NAMALWA (cell line): ENCODE results near the gene TJAP1.

Source experiments
- DNase-seq: peaks from one replicate; pipeline ENCODE4 v3.0.0-alpha.2; 2015; ENCODE audit warnings: low spot score

TJAP1 gene

DNA sequence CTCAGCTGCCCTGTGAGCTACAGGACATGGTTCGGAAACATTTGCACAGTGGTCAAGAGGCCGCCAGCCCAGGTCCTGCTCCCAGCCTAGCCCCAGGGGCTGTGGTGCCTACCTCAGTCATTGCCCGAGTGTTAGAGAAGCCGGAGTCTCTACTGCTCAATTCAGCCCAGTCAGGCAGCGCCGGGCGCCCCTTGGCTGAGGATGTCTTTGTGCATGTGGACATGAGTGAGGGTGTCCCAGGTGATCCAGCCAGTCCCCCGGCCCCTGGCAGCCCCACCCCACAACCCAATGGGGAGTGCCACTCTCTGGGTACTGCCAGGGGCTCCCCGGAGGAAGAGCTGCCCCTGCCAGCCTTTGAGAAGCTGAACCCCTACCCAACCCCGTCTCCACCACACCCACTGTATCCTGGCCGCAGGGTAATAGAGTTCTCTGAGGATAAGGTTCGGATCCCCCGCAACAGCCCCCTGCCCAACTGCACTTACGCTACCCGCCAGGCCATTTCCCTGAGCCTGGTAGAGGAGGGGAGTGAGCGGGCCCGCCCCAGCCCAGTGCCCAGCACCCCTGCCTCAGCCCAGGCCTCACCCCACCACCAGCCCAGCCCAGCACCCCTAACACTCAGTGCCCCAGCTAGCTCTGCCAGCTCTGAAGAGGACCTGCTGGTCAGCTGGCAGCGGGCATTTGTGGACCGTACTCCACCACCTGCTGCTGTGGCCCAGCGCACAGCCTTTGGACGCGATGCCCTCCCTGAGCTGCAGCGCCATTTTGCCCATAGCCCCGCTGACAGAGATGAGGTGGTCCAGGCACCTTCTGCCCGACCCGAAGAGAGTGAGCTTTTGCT lies 27.6 kb downstream of the TJAP1 start:
- no peak for DNase-seq

- no peak for DNase-seq
These were observed 28.3 kb downstream of the TJAP1 start for GRCh38 chr6:43505718-43506117.

GRCh38 chr6:43506171-43506570 lies 28.8 kb downstream of the TJAP1 start:
- no peak for DNase-seq

DNA sequence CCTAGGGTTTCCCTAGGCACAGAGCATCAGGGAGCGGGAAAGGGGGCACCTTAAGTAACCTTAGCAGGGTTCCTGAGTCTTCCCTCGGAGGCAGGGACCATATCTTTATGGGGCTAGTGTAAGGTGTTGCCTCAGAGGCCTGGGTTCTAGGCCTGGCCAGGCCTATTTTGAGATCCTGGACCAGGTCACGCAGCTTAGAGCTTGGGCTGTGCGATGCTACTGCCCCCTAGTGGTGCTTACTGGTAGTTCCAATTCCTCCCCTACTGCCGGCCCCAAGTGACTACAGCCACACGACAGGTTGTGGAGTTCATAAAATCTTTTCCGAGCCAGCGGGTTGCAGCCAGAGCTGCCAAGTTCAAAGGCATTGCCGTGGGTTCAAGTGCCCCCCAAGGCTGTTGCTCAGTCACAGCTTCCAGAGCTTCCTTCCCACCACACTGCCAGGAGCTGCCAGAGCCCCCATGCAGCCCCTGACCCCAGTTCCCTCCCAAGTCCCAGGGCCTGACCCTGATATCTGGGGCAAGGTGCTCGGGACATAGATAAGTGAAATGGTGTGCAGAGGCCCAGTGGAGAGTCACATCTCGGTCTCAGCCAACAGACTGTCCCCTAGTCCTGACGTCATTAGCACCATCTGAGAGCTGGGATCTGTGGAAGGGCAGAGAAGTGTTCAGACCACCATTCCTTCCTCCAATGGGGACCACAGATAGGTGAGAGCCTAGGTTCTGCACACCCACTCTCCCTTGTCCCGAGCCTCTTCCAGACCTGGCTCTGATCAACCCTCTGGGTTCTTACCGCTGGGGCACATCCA lies 29.5 kb downstream of the TJAP1 start:
- peak; percentile 88 for DNase-seq

- DNase-seq: no peak
These were observed 31.2 kb downstream of the TJAP1 start for GRCh38 chr6:43508481-43509141.

DNA sequence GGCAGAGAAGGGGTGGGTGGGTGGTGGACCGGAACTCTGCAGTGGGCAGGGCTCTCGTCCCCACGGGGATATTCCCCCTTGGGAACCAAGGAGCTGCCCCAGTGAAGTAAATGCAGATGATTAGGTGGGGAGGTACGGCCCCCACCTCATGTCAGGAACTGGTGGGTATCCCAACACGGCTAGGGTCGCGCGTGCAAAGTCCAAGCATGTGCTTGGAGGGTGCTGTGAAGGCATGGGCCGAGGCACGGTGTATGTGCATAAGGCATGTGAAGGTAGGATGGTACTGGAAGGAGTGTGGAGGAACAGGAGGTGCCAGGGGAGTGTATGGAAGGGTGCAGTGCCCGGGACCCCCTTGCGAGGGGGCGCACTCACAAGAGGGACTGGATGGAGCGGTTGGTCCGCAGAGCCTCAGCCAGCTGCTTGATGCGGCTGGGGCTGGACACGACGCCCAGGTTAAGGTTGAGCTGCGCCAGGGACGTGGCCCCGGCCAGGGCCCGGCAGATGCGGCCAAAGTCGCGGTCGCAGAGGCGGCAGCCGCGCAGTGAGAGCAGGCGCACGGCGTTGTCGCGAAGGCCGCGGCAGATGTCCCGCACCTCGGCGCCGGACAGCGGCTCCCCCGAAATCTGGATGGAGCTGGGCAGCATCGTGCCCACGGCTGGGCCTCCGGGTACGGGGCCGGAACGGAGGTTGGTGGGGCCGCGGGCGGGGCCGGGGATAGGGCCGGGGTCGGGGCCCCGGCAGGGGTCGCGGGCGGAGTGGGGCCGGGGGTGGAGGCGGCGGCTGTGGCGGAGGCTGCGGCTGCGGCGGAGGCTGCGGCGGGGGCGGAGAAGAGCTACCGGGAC lies 32.0 kb downstream of the TJAP1 start:
- no peak for DNase-seq

DNA sequence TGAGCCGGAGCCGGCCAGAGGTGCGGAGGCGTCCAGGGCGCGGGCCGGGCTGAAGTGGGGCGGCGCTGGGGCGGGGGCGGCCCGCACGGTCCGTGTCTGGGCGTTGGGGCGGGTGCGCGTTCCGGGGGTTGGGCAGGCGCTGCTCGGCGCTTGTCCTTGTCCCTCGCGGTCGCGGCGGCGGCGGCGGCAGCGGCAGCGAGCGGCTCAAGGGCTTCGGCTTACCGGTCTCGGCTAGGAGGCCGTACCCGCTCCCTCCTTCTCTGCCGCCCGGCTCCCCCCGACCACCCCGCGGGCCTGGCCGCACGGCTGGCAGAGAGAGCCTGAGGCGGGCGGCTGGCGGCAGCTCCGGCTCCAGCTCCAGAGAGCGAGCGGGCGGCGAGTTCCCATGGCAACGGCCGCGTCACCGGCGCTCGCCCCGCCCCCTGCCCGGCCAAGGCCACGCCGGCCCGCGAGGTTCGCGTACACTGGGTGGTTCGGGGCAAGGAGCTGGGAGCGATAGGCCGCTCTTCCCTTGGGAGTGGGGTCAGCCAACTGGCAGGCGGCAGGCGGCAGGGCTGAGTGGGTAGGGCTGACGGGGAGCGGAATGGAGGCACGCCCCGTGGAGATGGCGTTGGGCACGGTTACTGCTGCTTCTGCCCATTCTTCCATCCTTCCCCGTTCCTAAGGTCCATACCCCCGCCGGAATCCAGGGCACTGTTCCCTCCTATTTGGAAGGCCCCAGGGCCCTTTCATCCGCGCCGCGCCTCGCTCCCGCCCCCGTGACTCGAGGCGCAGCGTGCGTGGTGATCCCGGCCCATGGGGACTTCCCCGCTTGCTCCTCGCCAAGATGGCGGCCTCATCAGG lies 32.8 kb downstream of the TJAP1 start, which contains the start of gene LRRC73:
Gene LRRC73 (minus strand): TSS at position 363 of the 843 bp plus-strand sequence. CDS start 561 bp downstream, outside the sequence.
- no peak for DNase-seq

DNA sequence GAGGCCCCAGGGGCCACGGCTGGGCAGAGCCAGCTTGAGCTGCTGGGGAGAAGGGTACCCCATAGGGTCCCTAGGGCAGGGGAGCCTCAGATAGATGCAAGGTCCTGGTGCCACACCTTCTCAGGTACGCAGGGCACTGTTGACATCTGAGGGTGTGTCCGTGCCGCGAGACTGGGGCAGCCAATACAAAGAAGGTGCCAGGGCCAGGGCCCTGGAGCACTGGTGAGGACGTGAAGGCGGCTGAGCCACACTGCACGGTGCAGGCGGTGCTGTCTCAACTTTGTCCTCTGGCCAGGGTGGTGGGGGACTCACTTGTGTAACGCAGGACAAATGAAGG lies 33.4 kb downstream of the TJAP1 start:
- DNase-seq: no peak

DNA sequence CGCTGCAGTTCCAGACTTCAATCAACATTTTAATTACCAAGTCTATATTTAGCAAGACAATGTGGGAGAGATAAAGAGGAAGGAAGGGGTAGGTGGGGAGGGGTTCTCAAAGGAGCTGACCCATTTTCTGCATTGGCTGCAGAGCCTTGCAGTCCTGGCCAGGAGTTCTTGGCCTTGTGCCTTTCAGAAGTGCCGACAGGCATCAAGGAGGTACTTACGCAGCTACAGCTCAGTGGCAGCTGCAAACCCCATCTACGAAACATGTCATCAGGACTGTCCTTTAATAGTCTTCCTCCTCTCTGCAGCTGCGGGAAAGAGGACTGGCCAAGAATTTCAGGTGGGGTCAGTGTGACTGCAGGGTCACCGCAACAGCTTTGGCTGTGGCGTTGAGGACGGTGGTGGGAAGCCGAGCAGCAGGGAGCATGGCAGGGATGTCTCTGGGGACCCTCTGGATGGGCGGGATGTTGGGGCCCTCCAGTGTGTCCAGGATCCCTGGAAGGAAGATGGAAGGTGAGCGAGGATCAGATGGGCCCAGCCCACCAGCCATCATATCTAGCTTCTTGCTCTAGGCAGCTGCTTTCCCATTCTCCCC lies 34.5 kb downstream of the TJAP1 start:
- DNase-seq: no peak

GRCh38 chr6:43515808-43516207 lies 38.4 kb downstream of the TJAP1 start:
- DNase-seq: no peak

DNA sequence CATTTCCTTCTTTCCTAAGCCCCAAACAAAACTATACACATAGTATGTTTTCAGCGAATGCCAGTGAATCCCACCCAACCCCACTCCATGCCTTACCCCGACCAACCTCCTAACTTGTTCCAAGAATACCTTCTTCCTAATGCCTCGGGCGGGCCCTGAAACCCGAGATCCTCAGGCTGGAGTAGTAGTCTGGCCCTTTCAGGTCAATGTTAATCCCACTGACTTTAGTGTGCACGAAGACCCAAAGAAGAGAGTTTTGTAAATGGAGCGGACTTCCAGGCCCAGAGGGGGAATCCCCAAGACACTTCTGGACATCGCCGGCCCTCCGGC lies 39.0 kb downstream of the TJAP1 start:
- no peak for DNase-seq

DNA sequence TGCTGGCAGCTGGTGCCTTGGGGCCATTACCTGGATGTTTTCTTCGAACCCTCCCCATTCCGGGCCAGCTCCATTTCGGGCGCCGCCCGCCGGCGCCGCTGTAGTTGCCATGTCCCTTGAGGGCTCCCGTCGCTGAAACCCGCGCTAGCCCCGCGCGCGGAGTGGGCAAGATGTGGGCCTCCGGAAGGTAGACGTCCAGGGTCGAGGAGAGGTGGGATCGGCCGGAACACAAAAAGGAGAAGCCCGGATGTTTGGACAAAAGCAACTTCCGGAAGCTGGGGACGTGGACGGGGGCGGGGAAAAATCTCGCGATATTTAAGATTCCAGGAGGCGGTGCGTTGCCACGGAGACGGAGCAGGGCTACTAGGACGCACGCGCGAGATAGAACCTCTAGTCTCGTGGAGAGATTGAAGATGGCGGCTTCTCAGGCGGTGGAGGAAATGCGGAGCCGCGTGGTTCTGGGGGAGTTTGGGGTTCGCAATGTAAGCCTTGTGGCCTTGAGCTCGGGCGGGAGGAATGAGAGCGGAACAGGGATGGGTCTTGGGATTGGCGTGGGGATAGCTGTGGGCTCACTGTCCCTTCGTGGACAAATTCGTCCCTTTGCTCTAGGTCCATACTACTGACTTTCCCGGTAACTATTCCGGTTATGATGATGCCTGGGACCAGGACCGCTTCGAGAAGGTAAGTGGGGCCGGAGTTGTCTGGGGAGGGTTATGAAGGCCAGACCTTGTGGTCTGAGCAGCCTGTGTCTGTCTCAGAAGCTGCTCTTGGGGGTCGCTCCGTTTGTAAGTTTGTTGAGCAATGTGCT lies 39.5 kb downstream of the TJAP1 start, which contains the start of the genes POLR1C and YIPF3:
Gene POLR1C (plus strand): TSS at position 393 of the 808 bp plus-strand sequence. CDS start 21 bp downstream, at position 414.
Gene YIPF3 (minus strand): TSS at position 230 of the 808 bp plus-strand sequence. CDS start 119 bp downstream, at position 111.
- peak; percentile 98 for DNase-seq

DNA sequence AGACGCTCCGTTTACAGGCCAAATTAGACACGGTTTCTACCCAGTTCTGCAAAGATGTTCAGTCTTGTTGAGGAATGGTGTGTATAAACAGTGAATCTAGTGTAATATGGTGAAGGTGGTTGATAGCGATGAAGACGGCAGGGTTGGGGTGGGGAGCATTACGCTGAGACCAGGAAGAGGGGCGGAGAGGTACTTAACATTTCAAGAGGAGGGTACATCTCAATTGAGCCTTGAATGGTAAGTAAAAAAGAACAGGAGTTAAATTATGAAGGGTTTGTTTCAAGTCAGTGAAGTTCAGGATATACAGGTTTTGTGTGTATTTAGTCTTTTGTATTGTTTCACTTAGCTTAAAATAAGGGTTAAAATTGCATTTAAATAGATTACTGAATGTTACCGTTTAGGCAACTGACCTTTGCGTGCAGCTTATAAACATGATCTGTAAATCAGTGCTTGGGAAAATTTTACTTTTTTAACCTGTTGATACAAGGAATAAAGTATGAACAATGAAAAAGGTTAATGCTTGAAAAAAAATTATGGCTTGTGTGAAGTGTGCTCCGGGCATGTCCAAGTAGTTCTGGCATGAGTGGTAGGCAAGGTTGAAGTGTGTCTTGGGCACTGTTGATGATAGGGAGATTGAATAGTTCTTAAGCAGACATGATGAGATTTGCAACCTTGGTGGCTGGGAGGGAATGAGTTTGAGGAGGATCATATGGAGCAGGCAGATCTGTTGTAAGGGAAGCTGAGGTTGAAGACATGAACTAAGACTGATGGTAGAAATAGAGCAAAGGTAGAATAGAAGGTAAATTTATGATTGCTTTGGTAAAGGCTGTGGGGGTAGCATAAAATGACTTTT lies 40.4 kb downstream of the TJAP1 start:
- peak; percentile 47 for DNase-seq

- DNase-seq: no peak
These were observed 42.7 kb downstream of the TJAP1 start for GRCh38 chr6:43520097-43520496.

GRCh38 chr6:43521836-43522235 lies 44.5 kb downstream of the TJAP1 start:
- no peak for DNase-seq

DNA sequence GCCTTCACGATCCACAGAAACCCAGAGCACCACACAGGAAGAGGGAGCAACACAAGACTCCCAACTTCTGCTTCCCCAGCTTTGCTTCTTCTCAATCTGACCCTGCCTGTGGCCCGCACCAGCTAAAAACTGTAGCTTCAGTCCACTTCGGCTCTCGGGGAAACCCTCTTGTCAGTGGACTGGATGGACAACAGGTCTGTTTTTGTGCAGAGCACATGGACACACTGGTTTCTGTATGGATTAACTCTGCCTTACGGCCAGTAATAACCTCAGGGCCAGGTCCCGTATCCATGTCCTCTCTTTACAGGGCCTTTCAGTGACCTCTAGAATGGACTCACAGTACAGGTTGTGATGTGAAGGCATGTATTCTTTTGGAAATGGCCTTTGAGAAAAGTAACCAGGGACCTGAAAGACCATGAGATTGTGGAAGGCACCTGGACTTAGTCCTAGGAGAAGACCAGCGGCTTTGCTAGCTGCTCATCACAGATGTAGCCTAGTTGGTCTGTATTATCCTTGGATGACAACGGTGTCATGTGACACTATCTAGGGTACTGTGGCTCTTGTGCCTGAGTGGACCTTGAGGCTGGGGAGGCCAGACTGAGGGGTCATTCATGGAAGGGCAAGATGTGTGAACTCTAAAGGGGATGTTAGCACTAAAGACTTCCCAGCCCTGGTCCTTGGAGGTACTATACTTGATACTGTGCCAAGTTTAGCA lies 45.3 kb downstream of the TJAP1 start:
- DNase-seq: no peak

GRCh38 chr6:43523284-43523683 lies 45.9 kb downstream of the TJAP1 start:
- no peak for DNase-seq

DNA sequence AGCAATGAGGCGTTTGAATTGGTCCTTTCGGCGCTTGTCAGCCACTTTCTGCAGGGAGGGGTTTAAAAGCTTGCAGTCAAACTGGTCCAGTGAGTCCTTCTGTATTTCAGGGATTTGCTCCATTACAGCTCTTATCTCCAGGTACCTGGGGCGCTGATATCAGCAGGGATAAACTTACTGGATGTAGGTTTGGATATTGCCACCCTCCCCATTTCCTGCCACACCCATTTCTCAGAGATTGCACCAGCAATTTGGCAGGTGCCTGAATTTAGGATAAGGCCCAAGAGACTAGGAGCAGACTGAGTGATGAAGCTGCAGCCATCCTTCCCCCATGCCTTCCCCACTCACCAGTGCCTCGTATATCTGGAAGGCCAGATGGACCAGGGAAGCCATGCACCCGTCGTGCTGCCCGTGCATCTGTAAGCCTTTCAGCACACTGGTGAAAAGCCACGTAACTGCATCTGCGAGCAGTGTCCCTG lies 47.2 kb downstream of the TJAP1 start:
- DNase-seq: no peak
